Hematopoietic multipotent progenitor cell treated with erythropoietin and hydrocortisone succinate and interleukin-3 and kit ligand, for 8 days (in vitro differentiated cells): ENCODE data around the gene TRRAP.
"Not testable (repeated sequence)": the region's sequence is repeated elsewhere in the genome, so short reads cannot be mapped to it uniquely, and the experiment has no call there.

ENCODE experiments used
- DNase-seq: peaks from one replicate; pipeline ENCODE4 v3.0.0-alpha.2; 2015

TRRAP gene

DNA sequence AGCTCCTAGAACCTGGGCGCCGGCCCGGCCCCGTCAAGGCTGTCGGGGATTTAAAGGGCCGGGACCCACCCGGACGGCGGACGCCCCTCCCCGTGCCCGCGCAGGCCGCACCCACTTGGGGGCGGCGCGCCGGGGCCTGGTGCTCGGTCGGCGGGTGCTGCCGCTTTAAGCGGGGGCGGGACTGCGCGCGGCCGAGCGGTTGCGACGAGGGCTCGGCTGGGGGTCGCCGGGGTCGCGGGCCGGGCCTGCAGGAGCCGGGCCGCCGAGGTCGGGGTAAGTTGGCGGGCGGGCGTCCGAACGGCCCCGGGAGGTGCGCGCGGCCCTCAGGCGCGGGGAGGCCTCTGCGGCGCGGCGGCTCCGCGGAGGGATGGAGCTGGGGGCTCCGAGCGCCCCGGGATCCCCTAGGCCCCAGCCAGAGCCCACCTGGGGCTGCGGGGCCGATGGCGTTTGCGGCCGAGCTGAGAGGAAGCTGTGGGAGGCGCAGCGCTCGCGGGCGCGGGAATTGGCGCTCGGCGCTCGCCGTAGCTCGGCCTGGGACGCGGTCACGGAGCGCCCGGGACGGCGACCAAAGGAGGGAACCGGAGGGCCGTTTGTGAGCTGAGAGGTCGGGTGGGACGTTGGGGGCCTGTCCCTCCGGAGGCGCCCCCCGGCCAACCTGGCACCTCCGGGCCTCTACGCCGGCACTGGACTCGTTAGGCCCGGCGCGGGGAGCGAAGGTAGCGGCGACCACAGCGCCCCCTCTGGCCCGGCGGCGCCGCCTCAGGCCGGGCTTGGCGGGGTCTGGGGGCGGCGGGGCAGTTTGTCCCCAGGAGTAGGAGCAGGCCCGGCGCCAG, at the start of gene TRRAP:
Gene TRRAP (plus strand): TSS at position 168 of the 833 bp plus-strand sequence. CDS start 2,619 bp downstream, outside the sequence.
- DNase-seq = peak; percentile 68

DNA sequence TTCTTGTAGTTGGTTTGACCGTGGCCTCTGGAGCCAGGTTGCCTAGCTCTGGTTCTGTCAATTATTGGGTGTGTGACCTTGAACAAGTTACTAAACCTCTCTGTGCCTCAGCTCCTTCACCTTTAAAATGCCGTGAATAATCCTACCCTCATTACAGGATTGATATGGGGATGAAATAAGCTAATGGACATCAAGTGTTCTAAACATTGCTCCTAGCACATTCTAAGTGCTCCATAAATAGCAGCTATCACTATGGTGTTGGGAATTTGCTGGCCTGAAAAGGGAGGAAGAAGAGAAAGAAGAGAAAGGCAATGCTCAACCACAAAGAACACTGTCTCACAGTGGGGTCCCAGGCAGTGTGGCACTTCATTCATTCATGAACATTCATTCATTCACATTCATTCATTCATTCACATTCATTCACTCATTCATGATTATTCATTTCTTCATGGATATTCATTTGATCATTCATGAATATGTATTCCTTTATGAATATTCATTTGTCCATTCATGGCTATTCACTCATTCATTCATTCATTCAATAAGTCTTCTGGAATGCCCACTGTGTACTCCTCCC, 47.3 kb upstream of the TRRAP start:
- DNase-seq = no peak

DNA sequence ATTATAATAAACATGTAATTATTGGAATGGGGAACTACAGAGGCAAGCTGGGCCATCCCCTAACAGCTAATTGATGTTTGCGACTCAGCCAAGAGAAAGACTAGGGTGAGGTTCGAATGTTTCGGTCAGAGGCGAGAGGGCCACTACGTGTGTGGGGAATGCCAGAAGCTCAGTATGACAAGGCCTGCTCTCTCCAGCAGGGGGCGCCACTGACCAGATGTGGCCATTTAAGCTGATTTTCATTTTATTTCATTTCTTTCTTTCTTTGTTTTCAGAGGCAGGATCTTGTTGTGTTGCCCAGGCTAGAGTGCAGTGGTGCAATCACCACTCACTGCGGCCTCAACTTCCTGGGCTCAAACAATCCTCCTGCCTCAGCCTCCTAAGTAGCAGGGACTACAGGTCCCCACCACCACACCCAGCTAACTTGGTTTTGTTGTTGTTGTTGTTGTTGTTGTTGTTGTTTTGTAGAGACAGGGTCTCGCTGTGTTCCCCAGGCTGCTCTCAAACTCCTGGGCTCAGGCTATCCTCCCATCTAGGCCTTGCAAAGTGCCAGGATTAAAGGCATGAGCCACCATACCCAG, 46.6 kb upstream of the TRRAP start:
- peak; percentile 46 for DNase-seq

DNA sequence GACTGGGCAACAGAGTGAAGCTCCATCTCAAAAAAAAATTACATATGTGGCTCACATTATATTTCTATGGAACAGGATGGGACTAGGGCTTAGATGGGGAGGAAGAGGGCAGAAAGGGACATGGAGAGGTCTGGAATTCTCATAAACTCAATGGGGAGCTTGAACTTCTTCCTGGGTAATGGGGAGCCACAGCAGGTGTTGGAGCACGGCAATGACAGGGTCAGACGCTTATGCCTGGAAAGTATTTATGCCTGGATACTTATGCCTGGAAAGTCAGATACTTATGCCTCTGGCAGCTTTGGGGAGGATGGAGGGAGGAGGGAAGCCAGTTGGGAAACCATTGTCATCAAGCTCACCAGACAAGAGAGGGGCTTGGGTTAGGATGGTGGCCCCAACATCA, 45.3 kb upstream of the TRRAP start:
- no peak for DNase-seq

DNA sequence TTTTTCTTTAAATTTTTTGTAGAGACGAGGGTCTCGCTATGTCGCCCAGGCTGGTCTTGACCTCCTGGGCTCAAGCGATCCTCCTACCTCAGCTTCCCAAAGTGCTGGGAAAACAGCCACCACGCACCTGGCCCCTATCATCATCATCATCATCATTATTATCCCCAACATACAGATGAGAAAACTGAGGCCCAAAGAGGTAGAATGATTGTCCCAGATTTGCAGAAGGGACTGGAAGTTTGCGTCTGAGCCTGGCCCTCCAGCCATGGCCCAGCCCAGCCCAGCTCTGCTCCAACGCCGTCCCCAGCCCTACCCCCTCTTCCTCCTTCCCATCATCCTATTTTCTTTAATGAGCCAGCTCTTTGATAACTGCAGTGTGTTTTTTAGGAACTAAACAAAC, 43.4 kb upstream of the TRRAP start:
- DNase-seq = no peak

DNA sequence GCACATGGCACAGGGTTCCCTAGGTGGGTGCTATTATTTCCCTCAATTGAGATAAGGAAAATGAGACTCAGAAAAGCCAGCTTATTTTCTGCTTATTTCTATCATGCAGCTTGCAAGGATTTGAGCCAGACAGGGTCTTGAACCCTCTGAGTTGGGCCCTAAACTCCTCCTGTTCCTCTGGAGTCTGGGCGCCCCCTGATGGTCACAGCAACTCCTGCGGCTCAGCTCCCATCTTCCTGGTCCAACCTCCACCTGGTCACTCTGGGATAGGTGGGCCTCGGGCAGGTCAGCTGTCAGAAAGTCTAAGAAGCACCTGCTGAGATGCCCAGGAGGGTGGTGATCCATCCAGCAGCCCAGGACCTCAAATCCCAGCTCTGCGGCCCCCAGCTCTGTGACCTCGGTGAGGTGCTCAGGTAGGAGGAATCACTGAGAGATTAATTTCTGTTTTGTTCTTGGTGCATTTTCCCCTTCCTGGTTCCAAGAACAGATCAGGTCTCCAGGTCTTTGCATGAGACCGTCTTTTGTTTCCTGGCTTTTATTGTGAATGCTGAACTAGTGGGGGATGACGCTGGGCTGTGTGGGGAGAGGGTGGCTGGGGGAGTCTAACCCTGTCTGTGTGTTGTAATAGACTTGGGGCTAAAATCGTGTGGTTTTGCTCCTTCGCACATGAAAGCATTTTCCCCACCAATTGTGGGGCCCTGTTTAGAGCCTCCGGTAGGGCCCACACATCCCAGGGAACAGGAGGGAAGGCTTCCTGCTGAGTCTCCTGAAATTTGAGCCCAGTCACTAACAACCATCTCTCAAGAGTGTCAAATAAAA, 41.3 kb upstream of the TRRAP start:
- DNase-seq = peak; percentile 12

DNA sequence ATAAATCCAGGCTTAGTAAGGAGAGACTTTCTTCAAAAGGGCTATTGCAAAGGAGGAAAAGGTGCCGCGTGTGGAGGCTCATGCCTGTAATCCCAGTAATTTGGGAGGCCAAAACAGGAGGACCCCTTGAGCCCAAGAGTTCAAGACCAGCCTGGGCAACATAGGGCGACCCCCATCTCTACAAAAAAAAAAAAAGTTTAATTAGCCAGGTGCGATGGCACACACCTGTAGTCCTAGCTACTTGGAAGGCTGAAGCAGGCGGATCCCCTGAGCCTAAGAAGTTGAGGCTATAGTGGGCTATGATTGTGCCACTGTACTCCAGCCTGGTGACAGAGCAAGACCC, 40.7 kb upstream of the TRRAP start:
- DNase-seq = no peak

DNA sequence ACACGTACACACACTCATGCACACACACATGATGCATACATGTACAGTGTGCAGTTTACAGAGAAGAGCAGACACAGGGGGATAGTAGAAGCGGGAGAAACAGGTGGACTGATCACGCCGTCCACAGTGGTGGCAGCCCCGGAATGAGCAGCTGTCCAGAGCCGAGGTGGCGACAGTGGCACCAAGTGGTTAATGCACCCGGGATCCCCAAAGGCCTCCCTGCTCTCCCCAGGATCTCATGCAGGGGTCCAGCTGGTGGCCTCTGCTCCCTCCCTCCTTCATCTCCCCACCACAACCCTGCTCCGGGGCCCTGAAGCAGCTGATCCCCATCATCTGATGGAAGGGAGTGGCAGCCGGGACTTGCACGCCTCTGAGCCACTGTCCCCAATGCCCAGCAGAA, 38.2 kb upstream of the TRRAP start:
- no peak for DNase-seq

DNA sequence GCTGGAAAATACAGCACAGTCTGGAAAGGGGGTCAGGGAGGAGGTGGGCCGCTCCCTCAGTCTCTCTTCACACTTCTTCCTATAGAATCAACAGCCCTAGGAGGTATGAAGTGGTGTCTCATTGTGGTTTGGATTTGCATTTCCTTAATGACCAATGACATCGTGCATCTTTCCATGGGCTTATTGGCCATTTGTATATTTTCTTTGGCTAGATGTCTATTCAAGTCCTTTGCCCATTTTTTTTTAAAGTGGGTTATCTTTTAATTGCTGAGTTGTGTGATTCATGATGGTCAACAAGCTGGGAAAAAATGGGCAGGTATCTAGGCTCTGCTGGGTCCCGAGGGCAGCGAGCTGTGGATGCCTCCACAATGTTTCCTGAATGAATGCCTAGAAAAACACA, 37.6 kb upstream of the TRRAP start:
- no peak for DNase-seq

DNA sequence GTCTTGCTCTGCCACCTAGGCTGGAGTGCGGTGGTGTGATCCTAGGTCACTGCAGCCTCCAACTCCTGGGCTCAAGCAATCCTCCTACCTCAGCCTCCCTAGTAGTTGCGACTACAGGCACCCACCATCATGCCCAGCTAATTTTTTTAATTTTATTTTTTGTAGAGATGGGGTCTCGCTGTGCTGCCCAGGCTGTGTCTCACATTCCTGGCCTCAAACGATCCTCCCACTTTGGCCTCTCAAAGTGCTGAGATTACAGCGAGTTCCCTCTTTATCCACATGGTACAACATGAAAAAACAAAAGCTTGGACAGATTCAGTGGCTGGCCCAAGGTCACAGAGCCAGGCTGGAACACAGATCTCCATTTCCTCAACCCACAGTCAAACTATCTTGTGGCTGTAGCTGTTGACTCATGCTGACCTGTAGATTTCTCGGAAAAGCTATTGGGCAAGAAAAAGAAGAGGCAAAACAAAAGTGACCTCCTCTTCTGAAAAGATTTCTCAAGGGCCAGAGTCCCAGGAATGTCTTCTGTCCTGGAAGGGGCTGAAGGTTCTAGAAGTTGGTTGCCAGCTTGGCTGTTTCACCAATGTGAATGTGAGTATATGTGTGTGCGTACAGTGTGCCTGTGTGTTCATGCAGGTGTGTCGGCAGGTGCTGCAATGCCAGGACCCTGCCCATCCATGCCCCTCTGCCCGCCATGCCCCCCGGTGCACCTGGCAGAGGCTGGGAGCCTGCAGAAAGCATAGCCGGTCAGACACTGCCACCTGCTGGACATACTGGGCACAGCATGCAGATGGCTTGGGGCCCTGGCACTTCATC, 36.9 kb upstream of the TRRAP start:
- DNase-seq = peak; percentile 48

DNA sequence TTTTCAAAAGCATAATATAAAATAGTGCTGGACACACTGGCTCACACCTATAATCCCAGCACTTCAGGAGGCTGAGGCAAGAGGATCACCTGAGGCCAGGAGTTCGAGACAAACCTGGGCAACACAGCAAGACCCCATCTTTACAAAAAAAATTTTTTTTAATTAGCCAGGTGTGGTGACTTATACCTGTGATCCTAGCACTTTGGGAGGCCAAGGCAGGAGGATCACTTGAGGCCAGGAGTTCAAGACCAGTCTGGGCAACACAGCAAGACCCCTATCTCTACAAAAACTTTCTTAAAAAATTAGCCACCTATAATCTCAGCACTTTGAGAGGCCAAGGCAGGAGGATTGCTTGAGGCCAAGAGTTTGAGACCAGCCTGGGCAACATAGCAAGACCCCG, 35.8 kb upstream of the TRRAP start:
- not testable (repeated sequence) for DNase-seq

DNA sequence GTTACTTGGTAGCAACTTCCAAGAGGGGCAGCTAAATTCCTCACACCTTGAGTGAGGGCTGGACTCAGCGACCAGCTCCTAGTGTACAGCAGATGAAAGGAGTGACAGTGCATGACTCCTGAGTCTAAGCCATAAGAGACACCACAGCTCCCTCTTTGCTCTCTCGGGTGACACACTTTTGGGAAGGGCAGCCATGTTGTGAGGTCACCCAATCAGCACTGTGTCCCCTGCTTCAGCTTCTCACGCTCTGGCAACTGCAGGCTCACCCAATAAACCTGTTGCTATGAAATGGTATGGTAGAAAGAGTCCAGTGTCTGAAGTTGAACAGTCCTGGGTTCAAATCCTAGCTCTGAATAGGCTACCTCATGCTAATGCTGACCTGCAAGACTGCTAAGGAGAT, 29.4 kb upstream of the TRRAP start:
- DNase-seq = no peak

DNA sequence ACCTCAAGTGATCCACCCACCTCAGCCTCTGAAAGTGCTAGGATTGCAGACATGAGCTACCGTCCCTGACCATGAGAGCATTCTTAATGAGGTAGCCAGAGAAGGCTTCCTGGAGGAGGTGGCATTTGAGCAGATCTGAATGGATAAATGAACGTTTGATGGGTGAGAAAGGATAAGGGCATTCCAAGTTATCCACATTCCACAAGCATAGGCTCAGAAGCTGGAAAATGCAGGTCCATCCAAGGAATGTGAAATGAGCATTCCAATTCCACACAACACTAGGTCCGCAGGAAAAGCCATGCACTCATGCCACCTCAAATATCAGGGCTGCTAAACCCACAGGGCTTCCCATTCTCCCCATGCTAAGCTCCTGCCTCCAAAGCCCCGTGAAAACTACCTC, 25.5 kb upstream of the TRRAP start:
- DNase-seq = no peak

DNA sequence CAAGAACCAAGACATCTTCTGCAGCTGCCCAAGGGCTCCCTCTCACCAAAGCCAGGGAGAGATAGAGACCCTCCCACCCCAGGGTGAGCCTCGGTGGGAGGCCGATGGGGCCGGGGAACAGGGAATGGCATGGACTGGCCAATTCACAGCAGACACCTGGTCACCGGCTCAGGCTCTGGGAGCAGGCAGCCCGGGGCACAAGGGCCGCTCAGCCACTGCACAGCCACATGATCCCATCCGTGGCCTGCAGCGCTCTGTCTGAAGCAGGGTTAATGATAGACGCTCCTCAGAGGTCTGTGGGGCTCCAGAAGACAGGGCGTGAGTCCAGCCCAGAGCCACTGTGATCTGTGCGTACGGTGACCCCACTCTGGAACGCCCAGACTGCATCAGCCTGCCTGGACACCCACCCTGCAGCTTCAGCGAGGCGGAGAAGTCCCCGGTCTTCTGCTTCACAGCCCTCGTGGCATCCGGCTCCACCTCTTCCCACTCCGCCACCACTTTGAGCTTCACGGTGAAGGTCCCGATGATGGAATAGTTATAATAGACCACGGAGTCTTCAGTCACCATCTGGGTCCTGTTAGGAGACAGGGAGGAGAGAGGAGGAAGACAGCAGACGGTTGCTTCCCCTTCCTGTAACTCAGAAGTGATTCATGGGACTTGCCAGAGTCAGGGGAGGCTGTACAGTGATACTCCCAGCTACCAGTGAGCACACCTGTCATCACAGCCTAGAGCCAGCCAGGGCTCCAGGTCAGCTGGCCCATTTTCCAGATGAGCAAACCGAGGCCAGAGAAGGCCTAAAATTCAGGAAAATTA, 22.5 kb upstream of the TRRAP start:
- no peak for DNase-seq

DNA sequence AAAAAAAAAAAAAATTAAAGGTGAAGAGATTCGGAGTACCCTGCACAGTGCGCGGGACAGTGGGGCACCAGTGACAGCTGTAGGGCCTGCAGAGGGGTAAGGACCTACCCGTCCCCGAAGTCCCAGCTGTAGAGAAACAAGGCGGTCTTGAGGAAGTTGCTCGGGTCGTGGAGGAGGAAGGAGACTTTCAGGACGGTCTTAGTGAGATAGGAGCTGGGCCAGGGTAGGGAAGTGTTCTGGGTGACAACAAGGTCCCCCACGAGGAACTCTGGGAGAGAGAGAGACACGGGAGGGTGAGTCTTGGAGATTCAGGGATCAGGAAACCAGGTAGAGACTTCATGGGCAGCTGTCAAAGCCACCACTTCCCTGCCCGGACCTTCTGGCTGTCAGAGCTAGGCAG, 18.3 kb upstream of the TRRAP start:
- no peak for DNase-seq

DNA sequence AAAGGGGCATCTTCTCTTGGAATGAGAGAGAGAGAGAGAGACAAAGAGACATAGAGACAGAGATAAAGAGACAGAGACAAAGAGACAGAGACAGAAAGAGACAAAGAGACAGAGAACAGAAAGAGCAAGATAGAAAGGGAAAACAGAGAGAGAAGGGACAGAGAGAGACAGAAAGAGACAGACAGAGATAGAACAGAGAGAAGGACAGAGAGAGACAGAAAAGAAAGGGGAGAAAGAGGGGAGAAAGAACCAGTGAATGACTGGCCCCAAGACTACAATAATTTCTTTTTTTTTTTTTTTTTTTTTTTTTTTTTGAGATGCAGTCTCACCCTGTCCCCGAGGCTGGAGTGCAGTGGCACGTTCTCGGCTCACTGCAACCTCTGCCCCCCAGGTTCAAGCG, 16.1 kb upstream of the TRRAP start:
- no peak for DNase-seq

DNA sequence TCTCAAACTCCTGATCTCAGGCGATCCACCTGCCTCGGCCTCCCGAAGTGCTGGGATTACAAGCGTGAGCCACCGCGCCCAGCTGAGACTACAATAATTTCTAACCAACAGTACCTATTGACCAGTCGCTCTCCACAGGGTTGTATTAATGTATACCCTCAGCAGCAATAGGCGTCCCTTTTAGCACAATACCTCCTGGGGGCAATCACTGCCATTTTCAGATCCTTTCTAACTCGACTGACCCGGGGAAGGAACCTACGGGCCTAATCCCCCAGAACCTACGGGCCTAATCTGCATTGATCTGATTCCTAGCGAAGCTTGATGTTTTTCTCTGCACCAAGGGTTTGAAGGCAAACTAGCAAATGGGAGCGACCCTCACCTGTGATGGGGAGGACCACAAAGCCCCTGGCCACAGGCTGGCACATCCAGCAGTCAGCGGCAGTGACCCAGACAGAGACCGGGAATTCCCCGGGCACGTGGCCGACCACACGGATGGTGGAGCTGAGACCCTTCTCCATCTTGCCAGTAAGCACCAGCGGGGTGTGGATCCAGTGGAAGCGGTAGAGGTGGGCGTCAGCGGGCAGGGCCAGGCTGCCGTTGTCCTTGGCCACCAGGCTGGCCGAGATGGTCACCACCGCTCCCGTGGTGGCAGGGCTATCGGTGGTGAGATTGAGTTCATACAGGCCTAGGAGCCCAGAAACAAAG, 15.5 kb upstream of the TRRAP start:
- DNase-seq = no peak

DNA sequence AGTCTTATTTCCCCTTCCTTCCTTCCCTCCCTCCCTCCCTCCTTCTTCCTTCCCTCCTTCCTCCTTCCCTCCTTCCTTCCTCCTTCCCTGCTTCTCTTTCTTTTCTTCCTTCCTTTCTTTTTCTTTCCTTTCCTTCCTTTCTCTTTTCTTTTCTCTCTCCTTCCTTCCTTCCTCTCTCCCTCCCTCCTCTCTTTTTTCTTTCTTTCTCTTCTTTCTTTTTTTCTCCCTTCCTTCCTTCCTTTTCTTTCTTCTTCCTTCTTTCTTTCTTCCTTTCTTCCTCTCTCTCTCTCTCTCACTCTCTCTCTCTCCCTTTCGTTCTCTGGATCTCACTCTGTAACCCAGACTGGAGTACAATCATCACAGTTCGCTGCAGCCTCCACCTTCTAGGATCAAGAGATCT, 14.7 kb upstream of the TRRAP start:
- DNase-seq = no peak

DNA sequence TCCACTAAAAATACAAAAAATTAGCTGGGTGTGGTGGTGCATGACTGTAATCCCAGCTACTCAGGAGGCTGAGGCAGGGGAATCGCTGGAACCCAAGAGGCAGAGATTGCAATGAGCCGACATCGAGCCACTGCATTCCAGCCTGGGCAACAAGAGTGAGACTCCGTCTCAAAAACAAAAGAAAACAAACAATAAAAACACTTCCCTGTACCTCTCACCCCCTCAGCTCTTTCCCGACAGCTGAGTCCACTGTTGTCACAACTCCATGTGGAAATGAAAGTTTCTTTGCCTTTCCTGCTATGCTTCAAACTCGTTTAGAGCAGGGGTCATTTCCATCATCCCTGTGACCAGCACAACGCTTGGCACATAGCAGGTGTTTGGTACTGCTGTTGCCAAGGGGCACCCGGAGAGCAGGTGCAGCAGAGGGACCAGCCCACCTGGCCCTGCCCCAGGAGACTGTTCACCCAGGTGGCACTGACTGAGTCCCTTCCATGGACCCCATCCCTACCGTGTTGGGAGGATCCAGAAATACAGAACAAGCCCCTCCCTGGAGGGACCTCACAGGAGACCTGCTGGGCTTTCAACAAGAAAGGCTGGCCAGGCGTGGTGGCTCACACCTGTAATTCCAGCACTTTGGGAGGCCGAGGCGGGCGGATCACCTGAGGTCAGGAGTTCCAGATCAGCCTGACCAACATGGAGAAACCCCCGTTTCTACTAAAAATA, 13.4 kb upstream of the TRRAP start:
- no peak for DNase-seq

DNA sequence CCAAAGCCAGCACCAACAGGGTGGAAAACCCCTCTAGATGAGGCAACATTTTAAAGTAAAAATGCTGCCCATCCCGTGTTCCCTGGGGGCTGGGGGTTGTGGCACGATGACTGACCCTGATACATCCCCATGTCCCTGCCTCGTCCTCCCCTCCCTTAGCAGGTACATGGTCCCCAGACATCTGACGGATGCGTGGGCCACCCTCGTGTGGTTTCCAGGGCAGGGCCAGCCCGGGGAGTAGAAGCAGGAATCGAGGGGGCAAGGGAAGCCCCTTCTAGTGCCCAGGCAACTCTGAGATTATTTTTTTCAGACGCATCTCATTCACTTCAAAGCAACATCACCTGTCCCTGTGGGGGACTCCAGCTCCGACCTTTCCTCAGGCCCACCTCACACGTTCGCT, 12.0 kb upstream of the TRRAP start:
- no peak for DNase-seq
